Astrocyte (in vitro differentiated cells and primary cell): ENCODE measurements around the gene CKAP4. TPM values are rescaled to one million over a fixed set of nuclear protein-coding genes. Genes with fewer than 3 reads are reported as not detected.

ENCODE experiments used
- DNase-seq: peaks from one replicate; pipeline ENCODE4 v3.0.0-alpha.2; 2010; ENCODE audit warnings: low read depth
- FAIRE-seq: peaks from 2 replicates; lab custom pipeline; 2011; peaks lifted over from hg19 to GRCh38; lab: Jason Lieb, UNC
- H2AFZ ChIP-seq: 2 replicates; pipeline ENCODE4 v1.6.0; 2012; ENCODE audit warnings: low read depth, low read length, inconsistent platforms
- H3K27ac ChIP-seq: 2 replicates; pipeline ENCODE4 v1.5.1; 2011; ENCODE audit warnings: low read depth, low read length, inconsistent platforms
- H3K27me3 ChIP-seq: 2 replicates; pipeline ENCODE4 v1.6.0; 2011; ENCODE audit warnings: low read length, inconsistent platforms; ENCODE audit not compliant: insufficient read depth
- H3K36me3 ChIP-seq: 2 replicates; pipeline ENCODE4 v1.5.1; 2011; ENCODE audit warnings: low read length, inconsistent platforms; ENCODE audit not compliant: insufficient read depth
- H3K4me1 ChIP-seq: 2 replicates; pipeline ENCODE4 v1.5.1; 2011; ENCODE audit warnings: low read length, inconsistent platforms; ENCODE audit not compliant: insufficient read depth
- H3K4me2 ChIP-seq: 2 replicates; pipeline ENCODE4 v1.6.0; 2012; ENCODE audit warnings: low read length, inconsistent platforms
- H3K4me3 ChIP-seq: 2 replicates; pipeline ENCODE4 v1.5.1; 2011; ENCODE audit warnings: low read depth, mild to moderate bottlenecking, low read length, inconsistent platforms; ENCODE audit not compliant: insufficient read depth
- H3K79me2 ChIP-seq: 2 replicates; pipeline ENCODE4 v1.6.0; 2012; ENCODE audit warnings: mild to moderate bottlenecking, low read length, inconsistent platforms; ENCODE audit not compliant: insufficient read depth
- H3K9ac ChIP-seq: 2 replicates; pipeline ENCODE4 v1.6.0; 2012; ENCODE audit warnings: mild to moderate bottlenecking, low read length, inconsistent platforms
- H3K9me3 ChIP-seq: 2 replicates; pipeline ENCODE4 v1.5.1; 2012; ENCODE audit warnings: low read depth, mild to moderate bottlenecking, low read length, inconsistent platforms; ENCODE audit not compliant: insufficient read depth
- H4K20me1 ChIP-seq: 2 replicates; pipeline ENCODE4 v1.6.0; 2012; ENCODE audit warnings: low read length, inconsistent platforms; ENCODE audit not compliant: insufficient read depth
- H3K27ac Mint-ChIP-seq: one replicate; pipeline ENCODE4 v1.8.0; 2021; ENCODE audit warnings: mild to moderate bottlenecking, mixed read lengths; ENCODE audit not compliant: unreplicated experiment
- H3K27me3 Mint-ChIP-seq: one replicate; pipeline ENCODE4 v1.8.0; 2021; ENCODE audit warnings: low read depth, mixed read lengths; ENCODE audit not compliant: unreplicated experiment
- H3K36me3 Mint-ChIP-seq: one replicate; pipeline ENCODE4 v1.8.0; 2021; ENCODE audit warnings: low read depth, mixed read lengths; ENCODE audit not compliant: unreplicated experiment
- H3K4me1 Mint-ChIP-seq: one replicate; pipeline ENCODE4 v1.8.0; 2021; ENCODE audit warnings: low read depth, mixed read lengths; ENCODE audit not compliant: unreplicated experiment
- H3K4me3 Mint-ChIP-seq: one replicate; pipeline ENCODE4 v1.8.0; 2021; ENCODE audit warnings: mild to moderate bottlenecking, moderate library complexity, mixed read lengths; ENCODE audit not compliant: unreplicated experiment
- H3K9me3 Mint-ChIP-seq: one replicate; pipeline ENCODE4 v1.8.0; 2021; ENCODE audit warnings: mild to moderate bottlenecking, mixed read lengths; ENCODE audit not compliant: unreplicated experiment
- CTCF ChIP-seq: IDR thresholded peaks from 2 replicates; pipeline ENCODE4 v1.5.1; 2011; ENCODE audit warnings: low read depth, mild to moderate bottlenecking, inconsistent platforms, low read length, moderate library complexity; ENCODE audit not compliant: insufficient read depth
- EZH2 ChIP-seq: IDR thresholded peaks from 2 replicates; pipeline ENCODE4 v1.6.1; 2012; ENCODE audit warnings: mild to moderate bottlenecking, low read length, inconsistent platforms; ENCODE audit not compliant: insufficient read depth
- total RNA-seq: library from RNA; stranded (reverse); gene quantifications from 2 replicates; pipeline ENCODE4 v1.2.1, GENCODE V29; 2021

Gene CKAP4
- total RNA-seq, 1 donor from 2014 or later = 324 TPM

- H3K27ac Mint-ChIP-seq = no peak overlapping the region
- H3K9me3 Mint-ChIP-seq = peaks cover 3% of the 10 kb centered on the region
- no peak overlapping the region for H3K9ac ChIP-seq
- FAIRE-seq = no peak
- H3K9me3 ChIP-seq = no peaks in the 10 kb centered on the region
- H3K36me3 Mint-ChIP-seq = no peaks in the 10 kb centered on the region
- no peak overlapping the region for H2AFZ ChIP-seq
- H3K4me3 Mint-ChIP-seq = no peak overlapping the region
- no peaks in the 10 kb centered on the region for H3K36me3 ChIP-seq
- no peak overlapping the region for H3K4me2 ChIP-seq
- no peaks in the 10 kb centered on the region for H3K4me1 ChIP-seq
- no peaks in the 10 kb centered on the region for H4K20me1 ChIP-seq
- no peak overlapping the region for H3K27ac ChIP-seq
- H3K27me3 Mint-ChIP-seq = peaks cover 4% of the 10 kb centered on the region
- H3K4me1 Mint-ChIP-seq = peaks cover 11% of the 10 kb centered on the region
- no peak overlapping the region for H3K4me3 ChIP-seq
- DNase-seq = no peak
- peaks cover 18% of the 10 kb centered on the region for H3K27me3 ChIP-seq
- H3K79me2 ChIP-seq = no peaks in the 10 kb centered on the region
- TF ChIP-seq EZH2 (no peak), CTCF (no peak)
Observed at GRCh38 chr12:106190581-106190980, 57.2 kb downstream of the CKAP4 start.

GRCh38 chr12:106189341-106189740 is 58.5 kb downstream of the CKAP4 start:
- H3K36me3 Mint-ChIP-seq = no peaks in the 10 kb centered on the region
- H2AFZ ChIP-seq = no peak overlapping the region

More at GRCh38 chr12:106189341-106189740, 58.5 kb downstream of the CKAP4 start:
- H3K9me3 ChIP-seq = no peaks in the 10 kb centered on the region
- Mint-ChIP-seq H3K27me3 (peaks cover 7% of the 10 kb centered on the region), H3K4me1 (peaks cover 6% of the 10 kb centered on the region), H3K4me3 (no peak overlapping the region), H3K27ac (no peak overlapping the region), H3K9me3 (peaks cover 3% of the 10 kb centered on the region)
- H4K20me1 ChIP-seq = no peaks in the 10 kb centered on the region
- TF ChIP-seq CTCF (no peak), EZH2 (no peak)
- no peak overlapping the region for H3K27ac ChIP-seq
- H3K4me3 ChIP-seq = no peak overlapping the region
- peaks cover 16% of the 10 kb centered on the region for H3K27me3 ChIP-seq
- no peak overlapping the region for H3K9ac ChIP-seq
- no peak for DNase-seq
- FAIRE-seq = no peak
- H3K4me1 ChIP-seq = no peaks in the 10 kb centered on the region
- no peaks in the 10 kb centered on the region for H3K79me2 ChIP-seq
- no peak overlapping the region for H3K4me2 ChIP-seq
- H3K36me3 ChIP-seq = no peaks in the 10 kb centered on the region
